Endothelial cell (in vitro differentiated cells): Measurements from ENCODE around the gene BMPR1B. TPM values are rescaled to one million over a fixed set of nuclear protein-coding genes. Genes with fewer than 3 reads are reported as not detected.
"Not testable (repeated sequence)": the region's sequence is repeated elsewhere in the genome, so short reads cannot be mapped to it uniquely, and the experiment has no call there.

ENCODE experiments used
- DNase-seq: peaks from one replicate; pipeline ENCODE4 v3.0.0; 2021; ENCODE audit warnings: low spot score
- H3K27ac Mint-ChIP-seq: one replicate; pipeline ENCODE4 v1.8.0; 2021; ENCODE audit warnings: mixed read lengths, inconsistent platforms; ENCODE audit not compliant: unreplicated experiment
- H3K27me3 Mint-ChIP-seq: one replicate; pipeline ENCODE4 v1.8.0; 2021; ENCODE audit warnings: mild to moderate bottlenecking, moderate library complexity, mixed read lengths, inconsistent platforms; ENCODE audit not compliant: unreplicated experiment
- H3K36me3 Mint-ChIP-seq: one replicate; pipeline ENCODE4 v1.8.0; 2021; ENCODE audit warnings: mild to moderate bottlenecking, low read depth, mixed read lengths, inconsistent platforms; ENCODE audit not compliant: unreplicated experiment
- H3K4me1 Mint-ChIP-seq: one replicate; pipeline ENCODE4 v1.8.0; 2021; ENCODE audit warnings: mild to moderate bottlenecking, mixed read lengths, inconsistent platforms; ENCODE audit not compliant: unreplicated experiment
- H3K4me3 Mint-ChIP-seq: one replicate; pipeline ENCODE4 v1.8.0; 2021; ENCODE audit warnings: mild to moderate bottlenecking, mixed read lengths, inconsistent platforms; ENCODE audit not compliant: unreplicated experiment
- H3K9me3 Mint-ChIP-seq: one replicate; pipeline ENCODE4 v1.8.0; 2021; ENCODE audit warnings: mixed read lengths, inconsistent platforms; ENCODE audit not compliant: unreplicated experiment
- total RNA-seq: library from RNA; stranded (reverse); fragmentation: NEBNext Ultra II Directional; extraction: Animal tissue kit (Norgen Biotek cat#: 25700); gene quantifications from one replicate; pipeline ENCODE4 v1.2.1, GENCODE V29; 2021; ENCODE audit not compliant: unreplicated experiment
- TF ChIP-seq, protein P1 (sequence below): fragments of 200-600 bp; sonication (generic); IDR thresholded peaks from one replicate; pipeline ENCODE4 v1.5.0; 2021; ENCODE audit warnings: antibody characterized with exemption; ENCODE audit not compliant: unreplicated experiment

BMPR1B gene
- total RNA-seq, 1 donor from 2014 or later: 5.4 TPM

DNA sequence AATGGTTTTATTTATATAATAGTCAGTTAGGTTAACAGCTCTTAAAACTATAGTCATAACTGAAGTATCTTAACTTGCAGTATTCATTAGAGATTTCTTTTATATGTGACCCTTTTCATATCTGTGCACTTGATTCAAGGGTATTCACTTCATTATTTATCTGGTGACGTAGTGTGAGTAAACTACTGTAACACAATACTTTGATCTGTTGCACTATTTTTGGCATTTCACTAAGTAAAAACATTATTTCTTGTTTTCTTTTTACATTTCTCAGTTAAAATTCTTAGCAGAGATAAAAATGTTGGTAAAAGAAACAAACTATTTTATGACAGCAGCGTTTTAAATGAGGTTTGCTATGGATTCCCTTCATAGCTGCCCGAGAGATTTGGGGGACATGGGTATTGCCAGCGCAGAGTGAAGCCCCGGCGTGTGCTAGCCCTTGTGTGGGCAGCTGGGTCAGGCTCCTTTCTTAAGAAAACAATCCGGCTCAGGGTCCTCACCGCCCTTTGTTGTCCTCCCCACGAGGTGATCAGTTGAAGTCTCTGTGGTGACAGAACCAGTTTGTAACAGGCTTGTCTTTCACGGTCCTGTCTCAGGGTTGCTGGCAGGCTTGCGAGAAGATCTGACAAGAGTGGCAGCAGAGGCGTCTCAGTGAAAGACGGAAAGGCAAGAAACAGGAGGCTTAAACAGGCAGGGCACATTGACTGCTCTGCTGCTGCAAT, 293.4 kb downstream of the BMPR1B start:
- DNase-seq: no peak
- Mint-ChIP-seq H3K27me3 (no peaks in the 10 kb centered on the region), H3K4me3 (no peak overlapping the region), H3K27ac (no peak overlapping the region), H3K4me1 (no peaks in the 10 kb centered on the region), H3K9me3 (no peaks in the 10 kb centered on the region), H3K36me3 (no peaks in the 10 kb centered on the region)
- TF ChIP-seq, protein P1, sequence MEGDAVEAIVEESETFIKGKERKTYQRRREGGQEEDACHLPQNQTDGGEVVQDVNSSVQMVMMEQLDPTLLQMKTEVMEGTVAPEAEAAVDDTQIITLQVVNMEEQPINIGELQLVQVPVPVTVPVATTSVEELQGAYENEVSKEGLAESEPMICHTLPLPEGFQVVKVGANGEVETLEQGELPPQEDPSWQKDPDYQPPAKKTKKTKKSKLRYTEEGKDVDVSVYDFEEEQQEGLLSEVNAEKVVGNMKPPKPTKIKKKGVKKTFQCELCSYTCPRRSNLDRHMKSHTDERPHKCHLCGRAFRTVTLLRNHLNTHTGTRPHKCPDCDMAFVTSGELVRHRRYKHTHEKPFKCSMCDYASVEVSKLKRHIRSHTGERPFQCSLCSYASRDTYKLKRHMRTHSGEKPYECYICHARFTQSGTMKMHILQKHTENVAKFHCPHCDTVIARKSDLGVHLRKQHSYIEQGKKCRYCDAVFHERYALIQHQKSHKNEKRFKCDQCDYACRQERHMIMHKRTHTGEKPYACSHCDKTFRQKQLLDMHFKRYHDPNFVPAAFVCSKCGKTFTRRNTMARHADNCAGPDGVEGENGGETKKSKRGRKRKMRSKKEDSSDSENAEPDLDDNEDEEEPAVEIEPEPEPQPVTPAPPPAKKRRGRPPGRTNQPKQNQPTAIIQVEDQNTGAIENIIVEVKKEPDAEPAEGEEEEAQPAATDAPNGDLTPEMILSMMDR: no peak

DNA sequence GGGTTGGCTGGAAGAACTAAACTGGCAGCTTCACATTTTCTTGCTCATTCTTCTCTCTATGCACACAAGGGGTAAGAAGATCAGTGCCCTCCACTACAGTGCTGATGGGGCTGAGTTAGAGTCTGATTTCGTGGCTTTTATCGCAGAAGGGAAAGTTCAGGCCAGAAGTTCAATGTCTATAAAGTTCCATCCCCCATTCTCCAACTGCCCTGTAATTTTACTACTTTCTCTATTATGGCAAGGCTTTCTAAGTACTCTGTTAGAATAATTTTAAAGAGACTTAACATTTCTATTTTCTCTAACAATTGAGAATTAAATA, 293.9 kb downstream of the BMPR1B start:
- DNase-seq: no peak
- TF ChIP-seq, protein P1: no peak
- Mint-ChIP-seq H3K4me3 (no peak overlapping the region), H3K36me3 (no peaks in the 10 kb centered on the region), H3K4me1 (no peaks in the 10 kb centered on the region), H3K9me3 (no peaks in the 10 kb centered on the region), H3K27ac (no peak overlapping the region), H3K27me3 (no peaks in the 10 kb centered on the region)

DNA sequence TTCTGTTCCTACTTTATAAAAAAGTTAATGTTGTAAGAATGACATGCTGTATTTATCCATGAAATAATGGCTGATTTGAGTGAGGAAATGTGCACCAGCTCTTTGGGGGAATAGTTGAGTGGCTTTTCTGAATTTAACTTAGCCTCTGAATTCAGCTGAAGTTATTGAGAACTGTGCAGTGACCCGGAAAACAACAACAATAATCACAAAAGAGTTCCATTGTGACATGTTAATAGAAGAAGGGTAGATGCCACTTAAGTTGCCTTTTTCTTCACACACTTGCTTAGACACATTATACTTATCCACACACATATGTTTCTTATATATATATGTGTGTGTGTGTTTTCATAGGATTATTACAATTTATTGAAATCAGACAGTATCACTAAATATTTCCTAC, 301.2 kb downstream of the BMPR1B start:
- H3K4me1 Mint-ChIP-seq: peaks cover 33% of the 10 kb centered on the region
- H3K36me3 Mint-ChIP-seq: no peaks in the 10 kb centered on the region
- no peak for DNase-seq
- H3K9me3 Mint-ChIP-seq: no peaks in the 10 kb centered on the region
- no peaks in the 10 kb centered on the region for H3K27me3 Mint-ChIP-seq
- no peak overlapping the region for H3K27ac Mint-ChIP-seq
- H3K4me3 Mint-ChIP-seq: no peak overlapping the region
- TF ChIP-seq, protein P1: no peak

DNA sequence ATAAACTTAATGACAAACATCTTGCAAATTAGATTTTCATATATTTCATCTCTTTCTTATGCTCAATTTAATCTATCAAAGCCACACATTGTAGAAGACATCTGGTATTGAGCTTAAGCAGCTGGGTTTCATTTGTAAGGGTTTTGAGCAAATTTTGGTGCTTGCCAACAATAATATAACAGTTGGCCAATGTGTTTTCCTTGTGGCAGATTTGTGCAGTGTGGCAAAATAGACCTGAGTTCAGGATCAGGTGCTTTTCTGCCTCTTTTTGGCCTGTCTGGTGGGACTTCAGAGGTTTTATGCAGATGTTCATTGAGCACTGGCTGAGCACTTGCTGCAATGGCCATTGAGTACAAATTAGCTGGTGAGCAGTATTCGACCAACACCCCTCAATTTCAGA, 301.9 kb downstream of the BMPR1B start:
- TF ChIP-seq, protein P1: no peak
- H3K27ac Mint-ChIP-seq: no peak overlapping the region
- H3K4me3 Mint-ChIP-seq: no peak overlapping the region
- H3K4me1 Mint-ChIP-seq: peaks cover 33% of the 10 kb centered on the region
- no peaks in the 10 kb centered on the region for H3K36me3 Mint-ChIP-seq
- no peak for DNase-seq
- no peaks in the 10 kb centered on the region for H3K9me3 Mint-ChIP-seq
- H3K27me3 Mint-ChIP-seq: no peaks in the 10 kb centered on the region

DNA sequence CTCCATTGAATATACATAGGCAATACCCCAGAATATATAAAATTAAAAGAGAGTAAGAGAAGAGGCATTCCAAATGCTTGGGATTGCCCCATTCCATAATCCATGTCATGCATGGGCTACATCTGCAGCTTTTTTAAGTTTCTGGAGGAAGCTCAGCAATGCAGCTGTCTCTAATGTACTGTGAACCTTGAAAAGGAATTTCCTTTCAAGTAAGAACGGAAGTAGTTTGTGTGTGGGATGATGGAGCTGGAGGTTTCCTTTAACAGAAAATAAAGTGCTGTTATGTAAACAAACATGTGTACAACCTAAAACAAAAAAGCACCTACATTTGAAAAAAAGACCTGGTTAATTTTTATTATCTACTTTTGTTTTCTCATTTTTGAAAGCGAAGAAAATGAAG, 303.5 kb downstream of the BMPR1B start:
- Mint-ChIP-seq H3K4me1 (peaks cover 33% of the 10 kb centered on the region), H3K9me3 (no peaks in the 10 kb centered on the region), H3K27ac (peak overlapping the region; percentile 96), H3K27me3 (no peaks in the 10 kb centered on the region), H3K36me3 (no peaks in the 10 kb centered on the region), H3K4me3 (no peak overlapping the region)
- TF ChIP-seq, protein P1: no peak
- DNase-seq: no peak

DNA sequence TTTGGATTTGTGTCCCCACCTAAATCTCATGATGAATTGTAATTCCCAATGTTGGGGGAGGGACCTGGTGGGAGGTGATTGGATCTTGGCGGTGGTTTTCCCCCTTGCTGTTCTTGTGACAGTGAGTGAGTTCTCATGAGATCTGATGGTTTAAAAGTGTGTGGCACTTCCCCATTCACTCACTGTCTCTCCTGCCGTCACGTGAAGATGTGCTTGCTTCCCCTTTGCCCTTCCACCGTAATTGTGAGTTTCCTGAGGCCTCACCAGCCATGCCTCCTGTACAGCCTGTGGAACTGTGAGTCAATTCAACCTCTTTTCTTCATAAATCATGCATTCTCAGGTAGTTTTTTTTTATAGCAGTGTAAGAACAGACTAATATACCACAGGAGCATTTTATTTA, 304.0 kb downstream of the BMPR1B start:
- DNase-seq: peak; percentile 13
- H3K9me3 Mint-ChIP-seq, H3K4me3 Mint-ChIP-seq, H3K27me3 Mint-ChIP-seq, H3K36me3 Mint-ChIP-seq: not testable (repeated sequence)
- H3K4me1 Mint-ChIP-seq: peaks cover 33% of the 10 kb centered on the region
- H3K27ac Mint-ChIP-seq: peak overlapping the region; percentile 96
